ENCODE results near the gene ISCU. TPM values are rescaled to one million over a fixed set of nuclear protein-coding genes. Genes with fewer than 3 reads are reported as not detected.

Gene ISCU
- total and polyA plus RNA-seq, 2 experiments from 2014 or later, result 90.0 to 158 TPM

DNA sequence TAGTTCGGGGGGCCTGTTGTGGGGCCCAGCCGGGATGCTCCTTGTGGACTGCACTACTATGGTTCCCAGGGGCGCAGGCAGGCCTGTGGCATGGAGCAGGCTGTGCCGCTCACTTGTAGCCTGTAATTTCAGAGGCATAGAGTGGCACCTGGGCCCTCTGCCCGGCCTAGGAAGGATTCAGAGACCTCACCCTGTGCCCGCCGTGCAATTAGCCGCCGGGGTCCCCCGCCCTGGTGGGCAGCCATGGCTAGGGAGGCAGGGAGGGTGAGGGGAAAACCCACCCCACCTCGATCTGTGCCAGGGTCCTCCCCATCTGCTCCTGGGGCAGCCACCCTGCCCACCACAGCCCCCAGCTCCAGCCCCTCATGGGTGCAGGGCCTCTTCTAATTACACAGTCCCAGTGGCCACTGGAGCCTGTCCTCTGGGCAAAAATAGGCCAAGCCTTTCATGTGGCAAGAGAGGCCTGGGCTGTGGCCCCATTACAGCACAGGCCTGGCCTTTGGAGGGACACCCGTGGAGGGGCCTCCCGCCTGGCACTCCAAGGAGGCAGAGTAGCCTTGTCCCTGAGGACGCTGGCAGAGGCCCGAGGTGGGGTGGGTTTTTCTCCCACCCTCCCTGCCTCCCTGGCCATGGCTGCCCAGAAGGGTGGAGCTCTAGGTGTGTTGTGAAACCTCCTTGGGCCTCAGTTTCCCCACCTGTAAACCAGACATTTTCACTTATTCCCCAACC is 40.7 kb downstream of the ISCU start:
- no peak for DNase-seq (ENCODE audit: low read depth in 1 of 2, low spot score in 1 of 2)
- TF ChIP-seq, protein P1, sequence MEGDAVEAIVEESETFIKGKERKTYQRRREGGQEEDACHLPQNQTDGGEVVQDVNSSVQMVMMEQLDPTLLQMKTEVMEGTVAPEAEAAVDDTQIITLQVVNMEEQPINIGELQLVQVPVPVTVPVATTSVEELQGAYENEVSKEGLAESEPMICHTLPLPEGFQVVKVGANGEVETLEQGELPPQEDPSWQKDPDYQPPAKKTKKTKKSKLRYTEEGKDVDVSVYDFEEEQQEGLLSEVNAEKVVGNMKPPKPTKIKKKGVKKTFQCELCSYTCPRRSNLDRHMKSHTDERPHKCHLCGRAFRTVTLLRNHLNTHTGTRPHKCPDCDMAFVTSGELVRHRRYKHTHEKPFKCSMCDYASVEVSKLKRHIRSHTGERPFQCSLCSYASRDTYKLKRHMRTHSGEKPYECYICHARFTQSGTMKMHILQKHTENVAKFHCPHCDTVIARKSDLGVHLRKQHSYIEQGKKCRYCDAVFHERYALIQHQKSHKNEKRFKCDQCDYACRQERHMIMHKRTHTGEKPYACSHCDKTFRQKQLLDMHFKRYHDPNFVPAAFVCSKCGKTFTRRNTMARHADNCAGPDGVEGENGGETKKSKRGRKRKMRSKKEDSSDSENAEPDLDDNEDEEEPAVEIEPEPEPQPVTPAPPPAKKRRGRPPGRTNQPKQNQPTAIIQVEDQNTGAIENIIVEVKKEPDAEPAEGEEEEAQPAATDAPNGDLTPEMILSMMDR (IDR thresholded peaks at IDR 0.05; ENCODE audit: low read depth, low read length), result no peak
- H3K4me1 ChIP-seq (ENCODE audit: low read depth), result no peaks in the 10 kb centered on the region
- H3K9me3 ChIP-seq (ENCODE audit: low read depth), result no peaks in the 10 kb centered on the region
- no peaks in the 10 kb centered on the region for H3K36me3 ChIP-seq
- H3K4me3 ChIP-seq, result no peak overlapping the region
- H3K27ac ChIP-seq, result no peak overlapping the region
- H3K27me3 ChIP-seq, result no peaks in the 10 kb centered on the region

DNA sequence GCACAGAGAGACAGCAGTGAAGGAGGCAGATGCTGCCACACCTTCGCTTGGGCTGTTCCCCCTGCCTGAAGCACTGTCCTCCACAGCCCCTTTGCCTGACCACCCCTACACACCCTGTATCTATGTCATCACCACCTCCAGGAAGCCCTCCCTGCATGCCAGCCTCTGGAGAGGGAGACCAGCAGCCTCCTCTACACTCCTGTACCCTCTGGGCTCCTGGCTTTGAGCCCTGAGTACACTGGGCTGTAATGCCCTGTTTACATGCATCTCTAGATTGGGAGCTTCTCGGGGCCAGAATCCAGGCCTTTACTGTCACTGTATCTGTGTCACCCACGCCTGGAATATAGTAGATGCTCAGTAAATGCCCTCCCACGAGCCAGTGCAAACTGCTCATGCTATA is 41.3 kb downstream of the ISCU start:
- Histone ChIP-seq H3K4me3 (no peak overlapping the region), H3K36me3 (no peaks in the 10 kb centered on the region), H3K27ac (no peak overlapping the region), H3K4me1 (ENCODE audit: low read depth) (no peaks in the 10 kb centered on the region), H3K27me3 (no peaks in the 10 kb centered on the region), H3K9me3 (ENCODE audit: low read depth) (no peaks in the 10 kb centered on the region)
- TF ChIP-seq, protein P1 (IDR thresholded peaks at IDR 0.05; ENCODE audit: low read depth, low read length), result no peak
- no peak for DNase-seq (ENCODE audit: low read depth in 1 of 2, low spot score in 1 of 2)

DNA sequence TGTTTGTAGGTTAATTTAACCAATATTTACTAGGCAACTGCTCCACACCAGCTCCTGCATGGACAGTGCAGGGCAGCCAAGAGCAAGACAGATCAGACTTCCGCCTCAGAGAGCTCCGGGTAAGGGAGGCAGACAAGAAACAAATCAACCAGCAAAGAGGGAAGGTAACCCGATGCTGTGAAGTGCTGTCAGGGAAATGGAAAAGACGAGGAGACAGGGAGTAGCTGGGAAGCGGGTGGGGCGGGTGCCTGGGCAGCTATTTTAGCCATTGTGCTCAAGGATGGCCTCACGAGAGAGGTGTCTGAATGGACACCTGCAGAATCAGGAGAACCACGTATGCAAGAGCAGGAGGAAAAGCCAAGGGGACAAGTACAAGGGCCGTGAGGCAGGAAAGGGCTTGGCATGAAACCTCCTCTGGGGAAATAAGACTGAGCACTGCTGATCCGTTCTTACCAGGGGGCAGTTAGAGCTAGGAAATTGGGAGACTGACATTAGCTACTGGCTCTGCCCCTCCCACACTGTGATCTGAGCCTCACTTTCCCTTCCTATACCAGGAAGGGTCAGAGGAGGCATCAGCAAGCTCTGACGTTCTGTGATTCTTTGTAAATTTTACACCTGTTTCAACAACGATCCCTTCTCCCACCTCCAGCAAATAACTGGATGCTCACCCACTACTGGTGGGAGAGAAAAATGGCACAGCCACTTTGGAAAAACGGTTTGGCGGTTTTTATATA is 42.0 kb downstream of the ISCU start:
- Histone ChIP-seq H3K4me3 (no peak overlapping the region), H3K9me3 (ENCODE audit: low read depth) (no peaks in the 10 kb centered on the region), H3K27me3 (no peaks in the 10 kb centered on the region), H3K27ac (no peak overlapping the region), H3K36me3 (no peaks in the 10 kb centered on the region), H3K4me1 (ENCODE audit: low read depth) (peaks cover 1% of the 10 kb centered on the region)
- TF ChIP-seq, protein P1 (IDR thresholded peaks at IDR 0.05; ENCODE audit: low read depth, low read length), result no peak
- DNase-seq (ENCODE audit: low read depth in 1 of 2, low spot score in 1 of 2), result no peak

DNA sequence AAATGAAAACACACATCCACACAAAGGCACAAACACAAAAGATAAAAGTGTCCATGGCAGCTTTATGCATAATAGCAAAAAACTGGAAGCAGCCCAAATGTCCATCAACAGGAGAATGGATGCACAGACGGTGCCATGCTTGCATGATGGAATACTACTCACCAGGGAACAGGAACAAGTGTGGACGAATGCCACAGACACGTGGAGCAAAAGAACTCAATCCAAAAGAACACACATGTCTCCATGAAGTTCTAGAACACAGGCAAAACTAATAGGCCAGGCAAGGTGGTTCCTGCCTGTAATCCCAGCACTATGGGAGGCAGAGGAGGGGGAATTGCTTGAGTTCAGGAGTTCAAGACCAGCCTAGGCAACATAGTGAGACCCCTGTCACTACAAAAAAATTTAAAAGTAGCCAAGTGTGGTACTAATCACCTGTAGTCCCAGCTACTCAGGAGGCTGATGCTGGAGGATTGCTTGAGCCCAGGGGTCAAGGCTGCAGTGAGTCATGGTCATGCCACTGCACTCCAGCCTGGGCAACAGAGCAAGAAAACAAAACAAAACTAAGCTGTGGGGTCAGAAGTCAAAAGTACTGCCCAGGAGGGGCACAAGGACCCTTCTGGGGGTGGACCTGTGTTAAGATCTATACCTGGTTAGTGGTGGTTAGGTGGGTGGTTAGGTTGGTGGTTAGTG is 42.7 kb downstream of the ISCU start:
- Histone ChIP-seq H3K4me1 (ENCODE audit: low read depth) (peaks cover 8% of the 10 kb centered on the region), H3K27me3 (no peaks in the 10 kb centered on the region), H3K36me3 (no peaks in the 10 kb centered on the region), H3K4me3 (no peak overlapping the region), H3K9me3 (ENCODE audit: low read depth) (no peaks in the 10 kb centered on the region), H3K27ac (no peak overlapping the region)
- TF ChIP-seq, protein P1 (IDR thresholded peaks at IDR 0.05; ENCODE audit: low read depth, low read length), result no peak
- DNase-seq (ENCODE audit: low read depth in 1 of 2, low spot score in 1 of 2), result no peak

DNA sequence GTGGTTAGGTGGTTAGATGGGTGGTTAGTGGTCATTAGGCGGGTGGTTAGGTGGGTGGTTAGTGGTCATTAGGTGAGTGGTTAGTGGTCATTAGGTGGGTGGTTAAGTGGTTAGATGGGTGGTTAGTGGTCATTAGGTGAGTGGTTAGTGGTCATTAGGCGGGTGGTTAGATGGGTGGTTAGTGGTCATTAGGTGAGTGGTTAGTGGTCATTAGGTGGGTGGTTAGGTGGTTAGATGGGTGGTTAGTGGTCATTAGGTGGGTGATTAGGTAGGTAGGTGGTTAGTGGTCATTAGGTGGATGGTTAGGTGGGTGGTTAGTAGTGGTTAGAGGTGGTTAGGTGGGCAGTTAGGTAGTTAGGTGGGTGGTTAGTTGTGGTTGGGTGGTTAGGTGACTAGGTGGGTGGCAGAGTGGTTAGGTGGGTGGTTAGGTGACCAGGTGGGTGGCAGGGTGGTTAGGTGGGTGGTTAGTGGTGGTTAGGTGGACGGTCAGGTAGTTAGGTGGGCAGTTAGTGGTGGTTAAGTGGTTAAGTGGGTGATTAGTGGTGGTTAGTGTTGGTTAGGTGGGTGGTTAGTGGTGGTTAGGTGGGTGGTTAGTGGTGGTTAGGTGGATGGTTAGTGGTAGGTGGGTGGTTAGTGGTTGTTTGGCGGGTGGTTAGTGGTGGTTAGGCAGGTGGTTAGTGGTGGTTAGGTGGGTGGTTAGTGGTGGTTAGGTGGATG is 43.5 kb downstream of the ISCU start:
- H3K27me3 ChIP-seq, result no peaks in the 10 kb centered on the region
- H3K4me1 ChIP-seq (ENCODE audit: low read depth), result peaks cover 8% of the 10 kb centered on the region
- no peaks in the 10 kb centered on the region for H3K9me3 ChIP-seq (ENCODE audit: low read depth)
- no peak overlapping the region for H3K27ac ChIP-seq
- no peak overlapping the region for H3K4me3 ChIP-seq
- H3K36me3 ChIP-seq, result no peaks in the 10 kb centered on the region
- DNase-seq (ENCODE audit: low read depth in 1 of 2, low spot score in 1 of 2), result no peak
- TF ChIP-seq, protein P1 (IDR thresholded peaks at IDR 0.05; ENCODE audit: low read depth, low read length), result no peak
